ENCODE results near the gene TP63. TPM values are rescaled to one million over a fixed set of nuclear protein-coding genes. Genes with fewer than 3 reads are reported as not detected.

TP63 gene
- total RNA-seq, 4 donors from 2014 or later, result 1.5 to 2.5 TPM; not detected in 2

GRCh38 chr3:189860296-189860695, 229.1 kb downstream of the TP63 start:
- intact Hi-C loops (cut with DNase I; ENCODE audit: low total_unique reads), result no loop called here
- no peaks in the 10 kb centered on the region for H3K4me1 ChIP-seq
- H3K27ac ChIP-seq, result no peak overlapping the region

GRCh38 chr3:189862385-189862998, 231.3 kb downstream of the TP63 start:
- Histone ChIP-seq H3K4me3 (no peak overlapping the region), H3K9me3 (no peaks in the 10 kb centered on the region), H3K36me3 (no peaks in the 10 kb centered on the region), H3K27ac (no peak overlapping the region), H3K27me3 (no peaks in the 10 kb centered on the region), H3K4me1 (no peaks in the 10 kb centered on the region)
- TF ChIP-seq CTCF (IDR thresholded peaks at IDR 0.05) (no peak), POLR2A (IDR thresholded peaks at IDR 0.05) (no peak)
- no peak for DNase-seq
- intact Hi-C loops (cut with DNase I; ENCODE audit: low total_unique reads), result no loop called here

More at GRCh38 chr3:189860296-189860695, 229.1 kb downstream of the TP63 start:
- Histone ChIP-seq H3K4me3 (no peak overlapping the region), H3K27me3 (no peaks in the 10 kb centered on the region), H3K36me3 (no peaks in the 10 kb centered on the region), H3K9me3 (no peaks in the 10 kb centered on the region)
- TF ChIP-seq CTCF (IDR thresholded peaks at IDR 0.05), result no peak
- no peak for TF ChIP-seq POLR2A (IDR thresholded peaks at IDR 0.05)
- DNase-seq, result no peak

- no peaks in the 10 kb centered on the region for H3K9me3 ChIP-seq
- DNase-seq, result no peak
- TF ChIP-seq POLR2A (IDR thresholded peaks at IDR 0.05) (no peak), CTCF (IDR thresholded peaks at IDR 0.05) (no peak)
- no peak overlapping the region for H3K27ac ChIP-seq
- no peak overlapping the region for H3K4me3 ChIP-seq
- intact Hi-C loops (cut with DNase I; ENCODE audit: low total_unique reads), result no loop called here
- no peaks in the 10 kb centered on the region for H3K36me3 ChIP-seq
- no peaks in the 10 kb centered on the region for H3K4me1 ChIP-seq
- H3K27me3 ChIP-seq, result no peaks in the 10 kb centered on the region
Observed at GRCh38 chr3:189863031-189863430, 231.8 kb downstream of the TP63 start.

GRCh38 chr3:189868061-189868460, 236.9 kb downstream of the TP63 start:
- no peak for DNase-seq
- TF ChIP-seq CTCF (IDR thresholded peaks at IDR 0.05) (no peak), POLR2A (IDR thresholded peaks at IDR 0.05) (no peak)
- no peak overlapping the region for H3K27ac ChIP-seq
- no peaks in the 10 kb centered on the region for H3K4me1 ChIP-seq
- H3K27me3 ChIP-seq, result no peaks in the 10 kb centered on the region
- H3K9me3 ChIP-seq, result no peaks in the 10 kb centered on the region
- H3K4me3 ChIP-seq, result no peak overlapping the region
- intact Hi-C loops (cut with DNase I; ENCODE audit: low total_unique reads), result no loop called here
- H3K36me3 ChIP-seq, result no peaks in the 10 kb centered on the region

GRCh38 chr3:189869165-189869564, 238.0 kb downstream of the TP63 start:
- H3K27ac ChIP-seq, result no peak overlapping the region
- no peaks in the 10 kb centered on the region for H3K9me3 ChIP-seq
- H3K27me3 ChIP-seq, result no peaks in the 10 kb centered on the region
- no peak overlapping the region for H3K4me3 ChIP-seq
- H3K4me1 ChIP-seq, result no peaks in the 10 kb centered on the region
- TF ChIP-seq CTCF (IDR thresholded peaks at IDR 0.05) (no peak), POLR2A (IDR thresholded peaks at IDR 0.05) (no peak)
- intact Hi-C loops (cut with DNase I; ENCODE audit: low total_unique reads), result no loop called here
- DNase-seq, result no peak
- H3K36me3 ChIP-seq, result no peaks in the 10 kb centered on the region

Data from uterus (tissue), 4 donors.